Left hindlimb (tissue), 1 donor: Measurements from ENCODE around the gene UBE2Q1.
A peak's percentile ranks its signal among the peaks of the same experiment; 100 is the strongest.

Experiments
- DNase-seq: peaks from one replicate; pipeline ENCODE4 v3.0.0-alpha.2; 2018

UBE2Q1 gene

DNA sequence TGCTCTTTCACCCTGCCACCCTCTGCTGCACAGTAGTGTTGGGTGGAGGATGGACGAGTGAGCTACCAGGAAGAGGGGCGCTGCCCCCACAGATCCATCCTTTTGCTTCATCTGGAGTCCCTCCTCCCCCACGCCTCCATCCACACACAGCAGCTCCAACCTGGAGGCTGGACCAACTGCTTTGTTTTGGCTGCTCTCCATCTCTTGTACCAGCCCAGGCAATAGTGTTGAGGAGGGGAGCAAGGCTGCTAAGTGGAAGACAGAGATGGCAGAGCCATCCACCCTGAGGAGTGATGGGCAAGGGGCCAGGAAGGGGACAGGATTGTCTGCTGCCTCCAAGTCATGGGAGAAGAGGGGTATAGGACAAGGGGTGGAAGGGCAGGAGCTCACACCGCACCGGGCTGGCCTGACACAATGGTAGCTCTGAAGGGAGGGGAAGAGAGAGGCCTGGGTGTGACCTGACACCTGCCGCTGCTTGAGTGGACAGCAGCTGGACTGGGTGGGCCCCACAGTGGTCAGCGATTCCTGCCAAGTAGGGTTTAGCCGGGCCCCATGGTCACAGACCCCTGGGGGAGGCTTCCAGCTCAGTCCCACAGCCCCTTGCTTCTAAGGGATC is 17.6 kb upstream of the UBE2Q1 start:
- no peak for DNase-seq

DNA sequence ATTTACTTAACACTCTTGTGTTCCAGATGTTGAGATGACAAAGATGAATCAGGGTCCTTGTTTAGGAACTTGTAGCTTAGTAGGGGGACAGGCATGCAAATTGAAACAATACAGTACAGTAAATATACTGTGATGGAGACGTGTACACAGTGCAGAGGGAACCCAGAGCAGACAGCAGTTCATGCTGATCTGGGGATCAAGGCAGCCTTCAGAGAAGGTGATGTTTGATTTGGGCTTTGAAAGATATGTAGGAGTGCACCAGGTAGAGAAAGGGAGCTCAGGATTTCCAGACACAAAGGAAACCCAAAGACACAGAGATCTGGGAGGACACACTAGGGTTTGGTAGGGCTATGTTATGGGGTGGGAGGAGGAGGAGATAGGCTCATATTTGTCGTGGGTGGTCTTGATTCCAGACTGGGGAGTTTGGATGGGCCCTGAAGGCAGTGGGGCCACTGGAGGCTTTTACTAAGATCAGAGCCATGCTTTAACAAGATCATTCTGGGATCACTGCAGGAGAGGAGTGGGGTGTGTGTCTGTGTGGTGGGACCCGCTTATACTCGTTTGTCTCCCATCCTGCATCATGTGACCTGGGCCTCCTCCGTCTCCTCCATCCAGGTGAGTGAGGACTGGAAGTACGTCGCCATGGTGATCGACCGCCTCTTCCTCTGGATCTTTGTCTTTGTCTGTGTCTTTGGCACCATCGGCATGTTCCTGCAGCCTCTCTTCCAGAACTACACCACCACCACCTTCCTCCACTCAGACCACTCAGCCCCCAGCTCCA is 16.9 kb upstream of the UBE2Q1 start:
- no peak for DNase-seq

DNA sequence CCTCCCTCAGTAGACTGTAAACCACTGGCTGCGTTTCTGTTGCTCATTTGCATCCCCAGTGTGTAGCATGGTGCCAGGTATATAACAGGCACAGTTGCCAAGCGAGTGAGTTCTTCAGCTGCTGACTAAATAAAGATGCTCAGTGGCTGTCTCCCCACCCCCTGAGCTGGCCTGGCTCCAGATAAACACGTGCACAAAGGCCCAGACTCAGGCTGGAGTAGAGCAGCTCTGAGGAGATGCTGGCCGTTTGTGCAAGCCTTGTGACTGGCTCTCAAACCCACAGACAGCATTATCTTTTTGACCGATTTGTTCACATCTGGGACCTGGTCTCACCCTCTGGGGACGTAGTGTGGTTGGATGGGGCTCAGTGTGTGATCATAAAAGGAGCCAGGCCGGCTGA is 16.3 kb upstream of the UBE2Q1 start:
- DNase-seq = peak; percentile 56

DNA sequence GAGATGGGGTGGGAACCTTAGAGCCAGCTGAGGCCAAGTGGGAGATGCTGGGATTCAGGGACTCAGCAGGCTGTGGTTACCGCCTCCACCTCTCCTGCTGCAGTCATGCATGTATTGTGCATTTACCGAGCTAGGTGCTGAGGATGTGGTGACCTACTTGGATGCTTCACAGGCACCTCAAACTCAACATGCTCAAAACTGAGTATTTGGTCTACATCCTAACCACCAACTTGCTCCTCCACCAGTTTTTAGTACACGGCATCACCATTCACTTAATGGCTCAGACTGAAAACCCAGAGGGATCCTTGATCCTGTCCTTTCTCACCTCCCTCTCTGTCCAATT is 14.7 kb upstream of the UBE2Q1 start:
- DNase-seq = no peak

DNA sequence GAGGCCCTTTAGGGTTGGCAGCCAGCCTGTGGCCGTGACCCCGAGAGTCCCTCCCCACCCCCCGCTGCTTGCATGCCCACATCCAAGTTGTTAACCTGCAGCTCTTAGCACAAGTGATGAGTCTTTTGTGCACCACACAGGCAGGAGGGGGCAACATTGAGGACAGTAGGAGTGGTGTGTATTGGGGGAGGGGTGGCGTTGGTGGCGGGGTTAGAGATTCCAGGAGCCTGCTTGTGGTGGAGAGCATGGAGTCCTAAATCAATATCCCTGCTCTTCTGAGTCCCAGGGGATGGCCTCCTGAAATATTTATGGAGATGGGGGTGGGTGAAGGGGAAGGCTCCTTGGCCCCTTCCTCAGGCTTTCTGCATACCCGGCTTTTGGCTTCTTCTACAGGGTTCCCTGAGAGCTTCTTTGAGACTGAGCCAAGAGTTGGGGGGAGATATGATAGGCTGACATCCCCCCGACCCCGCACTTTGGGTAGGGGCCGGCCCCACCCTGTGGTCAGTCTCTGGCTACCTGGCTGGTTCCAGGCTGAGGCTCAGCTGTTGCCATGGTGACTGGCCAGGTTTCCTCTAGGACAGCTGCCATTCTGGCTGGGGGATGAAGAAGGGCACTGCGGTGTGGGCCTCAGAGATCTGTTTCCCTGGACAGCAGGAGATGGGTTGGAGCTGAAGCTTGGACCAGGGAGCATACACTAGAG is 14.2 kb upstream of the UBE2Q1 start:
- DNase-seq = no peak

DNA sequence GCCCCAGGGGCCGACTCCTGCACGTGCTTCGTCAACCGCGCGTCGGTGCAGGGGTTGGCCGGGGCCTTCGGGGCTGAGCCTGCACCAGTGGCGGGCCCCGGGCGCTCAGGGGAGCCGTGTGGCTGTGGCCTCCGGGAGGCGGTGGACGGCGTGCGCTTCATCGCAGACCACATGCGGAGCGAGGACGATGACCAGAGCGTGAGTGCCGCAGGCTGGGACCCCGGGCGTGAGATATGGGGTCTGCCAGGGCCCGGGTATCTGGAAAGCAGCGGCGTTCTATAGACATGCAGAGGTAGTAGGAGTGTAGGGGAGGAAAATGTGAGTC is 13.5 kb upstream of the UBE2Q1 start:
- no peak for DNase-seq

DNA sequence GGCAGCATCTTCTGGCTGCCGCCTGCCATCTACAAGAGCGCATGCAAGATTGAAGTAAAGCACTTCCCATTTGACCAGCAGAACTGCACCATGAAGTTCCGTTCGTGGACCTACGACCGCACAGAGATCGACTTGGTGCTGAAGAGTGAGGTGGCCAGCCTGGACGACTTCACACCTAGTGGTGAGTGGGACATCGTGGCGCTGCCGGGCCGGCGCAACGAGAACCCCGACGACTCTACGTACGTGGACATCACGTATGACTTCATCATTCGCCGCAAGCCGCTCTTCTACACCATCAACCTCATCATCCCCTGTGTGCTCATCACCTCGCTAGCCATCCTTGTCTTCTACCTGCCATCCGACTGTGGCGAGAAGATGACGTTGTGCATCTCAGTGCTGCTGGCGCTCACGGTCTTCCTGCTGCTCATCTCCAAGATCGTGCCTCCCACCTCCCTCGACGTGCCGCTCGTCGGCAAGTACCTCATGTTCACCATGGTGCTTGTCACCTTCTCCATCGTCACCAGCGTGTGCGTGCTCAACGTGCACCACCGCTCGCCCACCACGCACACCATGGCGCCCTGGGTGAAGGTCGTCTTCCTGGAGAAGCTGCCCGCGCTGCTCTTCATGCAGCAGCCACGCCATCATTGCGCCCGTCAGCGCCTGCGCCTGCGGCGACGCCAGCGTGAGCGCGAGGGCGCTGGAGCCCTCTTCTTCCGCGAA is 12.9 kb upstream of the UBE2Q1 start:
- no peak for DNase-seq

DNA sequence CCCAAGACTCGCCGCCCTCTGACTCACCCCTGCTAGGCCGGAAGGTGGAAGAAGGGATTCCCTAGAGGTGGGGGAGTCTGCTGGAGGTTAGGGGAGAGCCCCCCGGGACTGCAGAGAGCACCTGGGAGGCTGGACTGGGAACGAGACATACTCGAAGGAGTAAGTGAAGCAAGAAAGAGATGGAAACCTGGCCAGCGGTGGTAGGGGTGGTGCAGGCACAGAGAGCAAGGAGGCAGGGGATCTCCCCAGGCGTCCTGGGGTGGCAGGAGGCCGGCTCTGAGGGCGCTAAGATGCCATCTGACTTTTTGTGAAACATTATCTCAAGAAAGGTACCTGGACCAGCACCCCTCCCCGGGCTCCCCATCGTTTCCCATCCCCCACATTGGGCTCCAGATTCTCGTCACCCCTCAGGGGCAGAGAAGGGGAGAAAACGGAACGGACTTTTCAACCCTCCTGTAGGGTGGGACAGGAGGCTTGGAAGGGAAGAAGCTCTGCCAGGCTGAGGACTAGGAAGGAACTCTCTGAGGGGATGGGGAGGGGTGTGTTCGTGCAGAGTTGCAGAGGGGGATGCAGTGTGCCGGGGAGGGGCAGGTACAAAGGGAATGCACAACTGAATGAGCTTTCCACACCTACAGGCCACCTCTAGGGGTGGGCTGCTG is 9.8 kb upstream of the UBE2Q1 start:
- peak; percentile 20 for DNase-seq

DNA sequence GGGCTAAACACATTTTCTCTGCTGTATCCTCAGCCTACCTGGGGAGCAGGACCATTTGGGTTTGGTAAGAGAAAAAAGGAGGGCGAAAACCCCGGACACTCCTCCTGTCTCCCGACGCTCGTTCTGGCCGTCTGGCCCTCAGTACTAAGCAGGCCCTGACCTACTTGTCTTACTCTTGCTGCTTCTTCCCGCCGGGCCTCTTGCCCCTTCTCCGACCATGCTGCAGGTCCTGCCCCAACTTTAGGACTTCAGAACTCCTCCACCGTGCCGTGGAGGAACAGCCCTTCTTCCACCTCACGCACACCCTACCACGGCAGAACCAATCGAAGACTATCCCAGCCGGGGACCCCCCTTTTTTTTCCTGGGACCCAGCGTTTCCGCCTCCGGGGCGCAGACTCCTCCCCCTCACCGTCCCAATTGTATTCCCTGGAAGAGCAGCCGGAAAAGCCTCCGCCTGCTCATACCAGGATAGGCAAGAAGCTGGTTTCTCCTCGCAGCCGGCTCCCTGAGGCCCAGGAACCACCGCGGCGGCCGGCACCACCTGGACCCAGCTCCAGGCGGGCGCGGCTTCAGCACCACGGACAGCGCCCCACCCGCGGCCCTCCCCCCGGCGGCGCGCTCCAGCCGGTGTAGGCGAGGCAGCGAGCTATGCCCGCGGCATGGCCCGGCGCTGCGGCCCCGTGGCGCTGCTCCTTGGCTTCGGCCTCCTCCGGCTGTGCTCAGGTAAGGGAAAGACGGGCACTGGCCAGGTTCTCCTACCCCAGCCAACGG is 9.1 kb upstream of the UBE2Q1 start, which contains the start of gene CHRNB2:
TSS of gene CHRNB2 (plus strand) at position 393 of the 771 bp plus-strand sequence. CDS start at position 660, 267 bp downstream.
- DNase-seq = peak; percentile 74

DNA sequence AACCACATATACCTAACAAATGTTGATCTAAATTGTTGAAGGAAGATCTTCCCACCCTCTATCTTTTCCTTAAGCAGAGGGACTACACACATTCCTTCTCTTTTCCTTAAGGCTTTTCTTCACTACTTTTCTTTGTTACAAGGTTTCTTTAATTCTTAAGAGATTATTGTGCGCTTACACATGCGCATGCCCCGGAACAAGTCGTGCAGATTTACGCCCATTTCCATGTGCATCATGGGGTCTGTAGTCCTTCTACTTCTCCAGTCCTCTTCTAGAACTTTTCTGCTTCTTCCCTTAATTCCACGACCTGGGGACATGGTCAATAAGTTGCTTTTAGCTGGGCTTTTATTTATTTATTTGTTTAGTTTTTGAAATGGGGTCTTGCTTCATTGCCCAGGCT is 7.4 kb upstream of the UBE2Q1 start:
- peak; percentile 3 for DNase-seq

DNA sequence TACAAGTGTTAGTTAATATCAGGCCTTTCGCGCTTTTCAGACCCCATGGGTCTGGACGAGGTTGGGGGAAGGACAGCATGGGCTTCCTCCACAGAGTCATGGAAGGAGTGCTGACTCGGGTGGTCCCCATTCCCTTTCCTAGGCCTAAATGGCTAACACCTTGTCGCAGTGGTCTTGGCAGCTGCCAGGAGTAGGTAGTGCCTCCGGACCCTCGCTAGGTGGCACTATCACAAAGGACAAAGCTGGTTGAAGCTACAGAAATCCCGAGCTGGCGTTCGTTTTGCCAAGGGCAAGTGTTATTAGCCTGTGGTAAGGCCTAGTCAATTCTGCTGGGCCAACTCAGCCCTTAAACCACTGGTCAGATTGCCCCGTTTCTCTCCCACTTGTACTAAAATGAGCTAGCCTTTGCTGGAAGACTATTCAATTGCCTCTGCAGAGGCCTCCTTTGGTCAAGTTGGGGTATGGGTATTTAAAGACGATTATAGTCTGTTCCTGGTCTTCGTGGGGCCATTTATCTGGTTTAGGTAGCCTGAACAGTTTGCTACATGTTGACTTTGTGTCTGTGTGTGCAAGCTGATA is 1.1 kb upstream of the UBE2Q1 start:
- peak; percentile 88 for DNase-seq

DNA sequence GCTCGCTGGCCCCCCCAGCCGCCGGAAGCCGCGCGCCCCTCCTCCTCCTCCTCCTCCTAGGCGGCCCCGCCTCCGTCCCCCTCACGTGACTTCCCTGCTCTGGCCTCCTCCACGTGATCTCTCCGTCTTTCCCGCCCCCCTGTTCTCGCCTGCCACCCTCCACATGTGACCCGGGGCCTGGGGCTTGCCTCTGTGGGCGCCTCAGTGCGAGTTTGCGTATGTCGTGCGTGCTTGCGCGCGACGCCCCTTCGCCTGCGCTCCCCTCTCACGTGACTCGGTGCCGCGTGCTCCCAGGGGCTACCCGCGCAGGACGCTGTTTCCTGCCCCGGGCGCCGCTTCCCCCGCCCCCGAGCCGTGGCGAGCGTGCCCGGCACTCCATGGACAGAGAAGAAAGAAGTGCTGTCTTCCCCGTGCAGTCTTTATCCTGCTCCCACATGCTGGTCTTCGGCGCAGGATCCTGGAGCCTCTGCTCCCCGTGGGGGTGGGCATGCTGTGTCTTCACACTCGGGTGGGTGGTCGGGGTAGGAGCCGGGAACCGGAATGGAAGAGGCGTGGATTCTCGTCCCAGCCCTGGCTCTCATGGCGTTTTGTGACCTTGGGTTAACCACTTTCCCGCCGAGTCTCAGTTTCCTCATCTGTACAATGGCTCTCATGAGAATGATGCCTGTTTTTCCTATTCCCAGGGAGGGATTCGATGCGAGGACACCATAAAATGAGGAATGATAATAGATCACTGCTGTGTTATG is 431 bp upstream of the UBE2Q1 start:
- peak; percentile 100 for DNase-seq

DNA sequence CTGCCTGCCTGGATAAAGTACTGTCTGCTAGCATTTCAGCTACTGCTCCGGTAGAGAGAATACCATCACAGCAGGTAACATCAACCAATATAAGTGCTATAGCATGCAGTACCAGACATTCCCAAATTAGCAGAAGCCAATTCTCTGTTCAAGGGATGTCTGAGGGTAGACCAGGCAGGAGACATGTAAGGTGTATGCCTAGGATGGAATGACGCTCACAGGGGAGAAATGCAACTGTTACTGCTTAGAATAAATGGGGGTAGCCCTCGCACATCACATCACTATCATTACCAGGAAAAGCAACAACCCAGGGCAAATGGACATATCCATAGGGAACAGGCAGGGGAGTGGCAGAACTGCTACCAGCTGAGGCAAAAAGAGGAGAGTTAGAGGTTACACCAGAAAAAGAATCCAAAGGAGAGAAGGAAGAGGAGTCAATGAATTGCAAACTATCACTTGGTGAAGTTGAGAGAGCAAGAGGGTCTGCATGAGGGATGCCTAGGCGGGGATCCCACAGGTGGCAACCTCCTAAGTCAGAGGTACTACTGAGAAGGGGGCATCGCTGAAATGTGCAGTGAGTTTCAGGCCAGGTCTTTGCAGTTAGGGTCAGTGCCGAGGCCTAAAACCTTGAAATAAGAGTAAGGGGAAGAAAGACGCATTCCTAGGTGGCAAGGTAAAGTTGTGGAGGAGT is 1.1 kb downstream of the UBE2Q1 start:
- no peak for DNase-seq

DNA sequence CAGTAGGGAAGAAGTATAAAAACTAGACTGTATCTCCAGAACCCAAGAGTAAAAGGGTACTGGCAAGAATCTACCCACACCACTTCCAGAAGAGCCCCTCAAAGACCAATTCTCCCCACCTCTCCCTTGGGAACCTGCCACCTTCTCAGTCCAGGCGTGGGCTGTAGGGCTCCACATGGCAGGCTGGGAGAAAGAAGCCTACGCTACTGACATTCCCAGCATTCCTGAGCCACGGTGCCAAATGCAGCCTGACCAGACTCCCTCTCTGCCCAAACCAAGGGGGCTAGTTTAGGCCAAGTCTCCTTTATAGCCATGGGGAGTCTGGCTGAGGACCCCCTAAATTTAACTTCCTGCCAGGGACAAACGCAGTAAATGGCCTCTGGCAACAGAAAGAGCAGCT is 2.0 kb downstream of the UBE2Q1 start:
- no peak for DNase-seq

DNA sequence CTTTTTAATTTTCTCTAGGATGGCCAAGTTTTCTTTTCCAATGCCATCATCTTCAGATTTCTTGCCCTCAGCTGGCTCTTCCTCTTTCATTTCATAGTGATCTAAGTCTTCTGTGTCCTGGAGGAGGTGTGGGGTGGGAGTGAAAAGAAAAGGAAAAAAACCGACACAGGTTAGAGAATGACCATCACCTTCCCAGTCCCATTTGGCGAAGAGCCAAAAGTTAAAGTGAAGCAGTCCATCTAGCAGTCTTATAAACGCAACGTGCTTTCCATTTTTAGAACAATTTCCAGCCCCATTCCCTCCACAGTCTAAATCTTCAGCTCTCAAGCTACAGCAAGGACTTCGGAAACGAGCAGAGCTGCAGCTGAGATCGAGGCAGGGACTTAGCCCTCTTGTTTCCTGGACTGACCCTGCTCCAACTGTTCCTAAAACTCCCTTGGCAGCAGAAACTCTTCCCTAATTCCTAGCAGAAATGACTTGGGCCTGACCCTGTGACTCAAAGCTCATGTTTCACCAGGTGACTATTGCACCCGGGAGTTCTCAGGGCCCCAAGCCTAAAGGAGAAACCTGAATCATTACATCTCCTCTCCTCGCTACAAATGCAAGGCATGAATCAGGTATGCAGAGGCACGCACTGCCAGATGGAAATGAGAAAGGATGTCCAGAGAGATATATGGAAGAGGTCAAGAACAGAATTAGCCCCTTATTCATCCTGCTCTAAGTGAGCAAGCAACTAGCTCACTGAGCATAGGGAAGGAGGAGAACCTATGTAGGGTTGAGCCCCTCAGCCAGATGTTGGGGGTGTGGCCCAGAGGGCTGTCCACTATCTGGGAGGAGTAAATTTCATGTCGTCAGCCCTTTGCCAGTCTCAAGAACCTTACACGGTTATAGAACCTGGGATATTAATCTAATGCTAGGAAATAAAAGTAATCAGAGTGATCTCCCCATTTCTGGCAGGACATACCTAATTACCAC is 5.1 kb downstream of the UBE2Q1 start:
- DNase-seq = no peak

DNA sequence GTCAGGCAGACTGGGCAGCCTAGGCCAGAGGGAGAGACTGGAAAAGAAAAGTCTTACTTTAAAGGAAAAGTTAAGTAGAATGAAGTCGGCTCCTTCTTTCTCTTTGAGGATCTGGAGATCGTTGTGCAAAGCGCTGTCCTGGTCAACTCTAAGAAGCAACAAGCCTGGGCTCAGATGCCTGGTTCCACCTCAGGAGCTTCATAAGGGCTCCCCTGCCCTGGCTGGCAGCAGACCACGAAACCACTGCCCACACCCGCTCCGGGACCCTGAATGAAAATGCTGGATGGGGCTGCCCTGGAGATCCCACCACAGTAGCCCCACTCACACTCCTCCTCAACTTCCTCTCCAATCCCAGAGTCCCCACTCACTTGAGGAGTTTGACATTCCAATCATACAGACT is 6.4 kb downstream of the UBE2Q1 start:
- no peak for DNase-seq

DNA sequence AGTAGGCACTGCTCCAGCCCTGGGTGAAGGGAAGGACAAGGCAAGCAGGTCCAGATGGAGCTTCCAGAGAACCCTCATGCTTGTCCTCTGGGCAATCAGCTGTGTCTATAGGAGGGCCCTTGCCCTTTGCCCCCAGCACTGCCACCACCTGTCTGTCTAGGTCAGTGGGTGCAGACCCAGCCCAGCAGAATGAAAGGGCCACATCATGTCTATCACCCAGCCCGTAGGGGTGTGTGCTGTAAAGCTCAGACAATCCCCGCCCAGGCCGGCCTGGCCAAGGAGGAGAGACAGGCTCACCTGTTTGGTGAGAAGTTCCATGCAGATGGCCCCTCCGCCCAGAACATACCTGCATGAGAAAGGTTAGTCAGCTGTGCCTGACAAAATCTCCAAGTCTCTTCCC is 7.0 kb downstream of the UBE2Q1 start:
- no peak for DNase-seq

DNA sequence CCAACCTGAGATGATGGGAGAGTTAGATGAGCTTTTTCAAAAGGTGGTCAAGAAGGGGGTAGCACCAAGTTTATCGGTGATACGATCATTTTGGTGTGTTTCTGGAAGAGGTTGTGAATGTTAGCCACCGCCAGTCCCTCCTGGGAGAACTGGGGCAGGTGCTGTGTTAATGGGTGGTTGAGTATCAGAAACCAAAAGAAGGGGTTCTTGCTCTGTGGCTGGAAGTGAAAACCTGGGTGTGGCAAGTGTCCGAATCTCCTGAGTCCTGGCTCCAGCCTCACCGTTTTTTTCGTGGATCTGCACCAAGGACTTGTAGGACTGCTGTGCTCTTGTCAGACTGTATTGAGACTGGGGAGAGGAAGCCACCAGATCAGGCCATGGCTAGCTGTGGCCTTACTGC is 7.8 kb downstream of the UBE2Q1 start:
- DNase-seq = no peak

DNA sequence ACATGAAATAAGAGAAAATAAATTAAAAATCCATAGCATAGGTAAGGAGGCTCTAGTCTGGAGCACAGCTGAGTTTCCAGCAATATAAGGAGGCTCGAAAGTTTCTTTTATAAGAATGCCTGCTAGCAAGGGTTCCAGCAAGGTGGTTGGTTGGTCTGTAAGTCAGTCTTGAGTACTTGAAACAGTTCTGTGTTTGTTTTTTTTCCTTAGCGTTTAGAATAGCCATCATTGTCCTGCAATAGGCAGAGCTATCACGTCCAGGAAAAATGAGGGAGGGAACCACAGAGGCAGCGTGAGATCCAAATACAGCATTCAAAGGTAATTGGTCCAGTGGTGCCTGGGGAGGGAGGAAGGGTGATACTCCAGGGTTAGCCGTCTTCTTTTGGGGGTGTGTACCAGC is 8.4 kb downstream of the UBE2Q1 start:
- no peak for DNase-seq
